ENCODE results near the gene BCOR.

DNA sequence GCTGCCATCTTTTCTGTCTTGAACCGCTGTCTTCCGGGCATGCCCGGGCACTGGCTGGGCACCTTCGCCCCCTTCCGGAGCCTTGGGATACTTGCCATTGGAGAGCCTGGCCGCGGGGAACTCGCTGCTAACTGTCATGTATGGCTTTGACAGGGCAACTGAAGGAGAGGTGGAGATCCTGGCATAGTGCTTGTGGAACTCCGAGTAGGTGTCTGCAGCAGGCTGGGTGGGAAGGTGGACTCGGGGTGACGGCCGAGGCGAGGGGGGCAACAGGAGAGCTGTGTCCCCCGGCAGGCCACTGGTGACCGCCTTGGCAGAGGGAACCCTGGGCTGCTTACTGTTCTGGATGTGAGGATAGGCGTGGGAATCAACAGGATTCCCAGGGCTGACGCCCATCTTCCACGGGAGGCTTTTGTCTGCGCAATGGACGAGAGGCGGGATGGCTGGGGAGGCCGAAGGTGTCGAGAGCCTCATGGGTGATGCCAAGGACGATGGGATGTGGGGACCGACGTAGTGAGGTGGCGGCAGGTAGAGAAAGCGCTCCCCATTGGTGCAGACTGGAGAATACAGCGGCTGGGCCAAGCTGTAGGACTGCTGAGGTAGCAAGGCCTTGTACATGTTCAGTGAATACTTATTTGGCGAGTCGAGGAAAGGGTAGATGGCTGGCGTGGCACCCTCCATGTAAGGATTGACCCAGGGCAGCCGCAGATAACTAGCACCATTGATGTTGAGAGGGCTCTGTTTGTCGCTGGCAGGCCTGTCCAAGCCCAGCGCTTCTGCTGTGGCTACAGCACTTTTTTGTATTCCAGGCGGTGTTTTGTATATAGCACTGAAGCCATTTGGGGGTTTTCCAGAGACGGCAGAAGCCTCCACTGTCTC is 23.4 kb downstream of the BCOR start:
- TF ChIP-seq, protein P1, sequence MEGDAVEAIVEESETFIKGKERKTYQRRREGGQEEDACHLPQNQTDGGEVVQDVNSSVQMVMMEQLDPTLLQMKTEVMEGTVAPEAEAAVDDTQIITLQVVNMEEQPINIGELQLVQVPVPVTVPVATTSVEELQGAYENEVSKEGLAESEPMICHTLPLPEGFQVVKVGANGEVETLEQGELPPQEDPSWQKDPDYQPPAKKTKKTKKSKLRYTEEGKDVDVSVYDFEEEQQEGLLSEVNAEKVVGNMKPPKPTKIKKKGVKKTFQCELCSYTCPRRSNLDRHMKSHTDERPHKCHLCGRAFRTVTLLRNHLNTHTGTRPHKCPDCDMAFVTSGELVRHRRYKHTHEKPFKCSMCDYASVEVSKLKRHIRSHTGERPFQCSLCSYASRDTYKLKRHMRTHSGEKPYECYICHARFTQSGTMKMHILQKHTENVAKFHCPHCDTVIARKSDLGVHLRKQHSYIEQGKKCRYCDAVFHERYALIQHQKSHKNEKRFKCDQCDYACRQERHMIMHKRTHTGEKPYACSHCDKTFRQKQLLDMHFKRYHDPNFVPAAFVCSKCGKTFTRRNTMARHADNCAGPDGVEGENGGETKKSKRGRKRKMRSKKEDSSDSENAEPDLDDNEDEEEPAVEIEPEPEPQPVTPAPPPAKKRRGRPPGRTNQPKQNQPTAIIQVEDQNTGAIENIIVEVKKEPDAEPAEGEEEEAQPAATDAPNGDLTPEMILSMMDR (conservative IDR thresholded peaks at IDR 0.05): no peak
- TF ChIP-seq EZH2 (IDR thresholded peaks at IDR 0.05; ENCODE audit: low read depth): no peak

Measured in PC-9 (cell line).